ENCODE data around the gene LAMTOR4. TPM values are rescaled to one million over a fixed set of nuclear protein-coding genes. Genes with fewer than 3 reads are reported as not detected.

The LAMTOR4 gene
- total RNA-seq, 1 experiment from 2014 or later = 107 TPM

DNA sequence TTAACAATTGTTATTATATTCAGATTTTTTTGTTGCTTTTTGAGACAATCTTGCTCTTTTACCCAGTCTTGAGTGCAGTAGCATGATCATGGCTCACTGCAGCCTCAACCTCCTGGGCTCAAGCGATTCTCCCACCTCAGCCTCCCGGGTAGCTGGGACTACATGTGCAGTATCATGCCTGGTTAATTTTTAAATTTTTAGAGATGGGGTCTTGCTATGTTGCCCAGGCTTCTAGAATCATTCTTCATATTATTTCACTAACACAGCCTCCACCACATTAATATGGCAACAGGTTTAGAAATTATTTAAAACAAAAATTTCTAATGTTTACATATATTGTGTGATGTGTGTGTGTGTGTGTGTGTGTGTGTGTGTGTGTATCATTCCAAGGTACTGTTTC is 1.4 kb upstream of the LAMTOR4 start:
- no peaks in the 10 kb centered on the region for H3F3A ChIP-seq (ENCODE audit: low read length, unreplicated experiment)
- no peak overlapping the region for H3K9ac ChIP-seq (ENCODE audit: low read length)
- peaks cover 20% of the 10 kb centered on the region for H3K79me2 ChIP-seq (ENCODE audit: low read length)
- BruUV-seq (replicated peaks) = no TSS peak
- H3K27me3 ChIP-seq (ENCODE audit: low read length) = no peaks in the 10 kb centered on the region
- H3K27ac ChIP-seq (ENCODE audit: low read length) = no peak overlapping the region
- POLR2A ChIA-PET (ENCODE audit: unreplicated experiment) = no interaction called here
- ATAC-seq (no peak), DNase-seq (no peak)
- H3K9me2 ChIP-seq (replicated peaks; ENCODE audit: low read length) = no peaks in the 10 kb centered on the region
- H3K4me1 ChIP-seq (ENCODE audit: insufficient read depth, low read length) = peaks cover 14% of the 10 kb centered on the region; the same call in 1 of the 2 replicates
- no peaks in the 10 kb centered on the region for H3K9me3 ChIP-seq (ENCODE audit: low read length)
- no peaks in the 10 kb centered on the region for H4K20me1 ChIP-seq (ENCODE audit: low read length)
- no peak overlapping the region for H3K4me3 ChIP-seq (ENCODE audit: low read length)
- H3K36me3 ChIP-seq (ENCODE audit: low read depth, low read length) = no peaks in the 10 kb centered on the region
- TF ChIP-seq EZH2 (IDR thresholded peaks at IDR 0.05; ENCODE audit: low read length, unreplicated experiment) (no peak), EZH2phosphoT487 (IDR thresholded peaks at IDR 0.05; ENCODE audit: borderline replicate concordance, low read length) (no peak)
- TF ChIP-seq, protein P1, sequence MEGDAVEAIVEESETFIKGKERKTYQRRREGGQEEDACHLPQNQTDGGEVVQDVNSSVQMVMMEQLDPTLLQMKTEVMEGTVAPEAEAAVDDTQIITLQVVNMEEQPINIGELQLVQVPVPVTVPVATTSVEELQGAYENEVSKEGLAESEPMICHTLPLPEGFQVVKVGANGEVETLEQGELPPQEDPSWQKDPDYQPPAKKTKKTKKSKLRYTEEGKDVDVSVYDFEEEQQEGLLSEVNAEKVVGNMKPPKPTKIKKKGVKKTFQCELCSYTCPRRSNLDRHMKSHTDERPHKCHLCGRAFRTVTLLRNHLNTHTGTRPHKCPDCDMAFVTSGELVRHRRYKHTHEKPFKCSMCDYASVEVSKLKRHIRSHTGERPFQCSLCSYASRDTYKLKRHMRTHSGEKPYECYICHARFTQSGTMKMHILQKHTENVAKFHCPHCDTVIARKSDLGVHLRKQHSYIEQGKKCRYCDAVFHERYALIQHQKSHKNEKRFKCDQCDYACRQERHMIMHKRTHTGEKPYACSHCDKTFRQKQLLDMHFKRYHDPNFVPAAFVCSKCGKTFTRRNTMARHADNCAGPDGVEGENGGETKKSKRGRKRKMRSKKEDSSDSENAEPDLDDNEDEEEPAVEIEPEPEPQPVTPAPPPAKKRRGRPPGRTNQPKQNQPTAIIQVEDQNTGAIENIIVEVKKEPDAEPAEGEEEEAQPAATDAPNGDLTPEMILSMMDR (conservative IDR thresholded peaks at IDR 0.05; ENCODE audit: low read depth, low read length) = no peak
- CTCF ChIA-PET = no interaction called here
- H3K4me2 ChIP-seq (ENCODE audit: low read length) = no peak overlapping the region
- H2AFZ ChIP-seq (ENCODE audit: low read length) = no peak overlapping the region
- intact Hi-C loops (cut with micrococcal nuclease) = no loop called here

DNA sequence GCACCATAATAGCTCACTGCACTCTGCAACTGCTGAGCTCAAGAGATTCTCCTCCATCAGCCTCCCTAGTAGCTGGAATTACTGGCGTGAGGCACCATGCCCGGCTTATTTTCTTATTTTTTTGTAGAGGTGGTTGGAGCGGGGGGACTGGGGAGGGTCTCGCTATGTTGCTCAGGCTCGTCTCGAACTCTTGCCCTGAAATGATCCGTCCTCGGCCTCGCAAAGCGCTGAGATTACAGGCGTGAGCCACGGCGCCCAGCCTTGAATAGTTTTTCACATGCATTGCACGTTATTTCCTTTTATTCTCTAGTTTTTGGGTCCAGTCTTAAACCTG is 526 bp upstream of the LAMTOR4 start:
- H3K79me2 ChIP-seq (ENCODE audit: low read length) = peaks cover 20% of the 10 kb centered on the region
- ChIA-PET POLR2A (ENCODE audit: unreplicated experiment) (interaction anchor here (0.6 to 0.7 kb wide), 2 partner anchors 22 to 727 kb away, joined by 3 to 6 read pairs; partner anchors contain the start of gene SRRT), CTCF (no interaction called here)
- H3K36me3 ChIP-seq (ENCODE audit: low read depth, low read length) = no peaks in the 10 kb centered on the region
- no peaks in the 10 kb centered on the region for H3F3A ChIP-seq (ENCODE audit: low read length, unreplicated experiment)
- intact Hi-C loops (cut with micrococcal nuclease) = no loop called here
- no peak for TF ChIP-seq EZH2 (IDR thresholded peaks at IDR 0.05; ENCODE audit: low read length, unreplicated experiment)
- TF ChIP-seq, protein P1 (conservative IDR thresholded peaks at IDR 0.05; ENCODE audit: low read depth, low read length) = no peak
- no peak for TF ChIP-seq EZH2phosphoT487 (IDR thresholded peaks at IDR 0.05; ENCODE audit: borderline replicate concordance, low read length)
- DNase-seq (no peak), ATAC-seq (no peak)
- peak overlapping the region; percentile 94 for H2AFZ ChIP-seq (ENCODE audit: low read length)
- TSS peak; percentile 77 for BruUV-seq (replicated peaks)
- H4K20me1 ChIP-seq (ENCODE audit: low read length) = no peaks in the 10 kb centered on the region
- 0 out of 2 replicates have a peak overlapping the region, but pooled peaks have one; percentile 3 for H3K27ac ChIP-seq (ENCODE audit: low read length)
- peak overlapping the region; percentile 88 for H3K4me3 ChIP-seq (ENCODE audit: low read length)
- no peaks in the 10 kb centered on the region for H3K9me3 ChIP-seq (ENCODE audit: low read length)
- peak overlapping the region; percentile 52 for H3K9ac ChIP-seq (ENCODE audit: low read length)
- H3K4me2 ChIP-seq (ENCODE audit: low read length) = peak overlapping the region; percentile 88
- no peaks in the 10 kb centered on the region for H3K27me3 ChIP-seq (ENCODE audit: low read length)
- H3K9me2 ChIP-seq (replicated peaks; ENCODE audit: low read length) = no peaks in the 10 kb centered on the region
- peaks cover 14% of the 10 kb centered on the region; the same call in 1 of the 2 replicates for H3K4me1 ChIP-seq (ENCODE audit: insufficient read depth, low read length)

DNA sequence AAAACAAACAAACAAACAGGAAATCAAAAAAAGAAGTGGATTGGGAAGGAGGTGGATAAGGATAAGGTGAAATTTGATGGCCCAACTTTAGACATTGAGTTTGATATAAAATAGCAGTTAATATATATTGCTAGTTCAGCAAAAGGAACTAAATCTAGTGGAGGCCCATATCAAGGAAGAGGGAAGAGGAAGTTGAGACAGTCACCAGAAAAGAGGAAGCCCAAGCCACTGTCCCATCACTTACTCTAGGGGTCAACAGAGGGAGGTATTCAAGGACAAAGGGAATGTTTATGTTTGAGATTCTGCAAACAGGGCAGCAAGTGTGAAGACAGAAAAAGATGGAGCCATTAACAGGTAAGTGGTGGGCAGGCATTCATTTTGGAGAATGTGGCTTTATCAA is 3.7 kb downstream of the LAMTOR4 start:
- Histone ChIP-seq H3K36me3 (ENCODE audit: low read depth, low read length) (peaks cover 10% of the 10 kb centered on the region; the same call in 1 of the 2 replicates), H3K9me2 (replicated peaks; ENCODE audit: low read length) (no peaks in the 10 kb centered on the region), H4K20me1 (ENCODE audit: low read length) (peaks cover 3% of the 10 kb centered on the region; the same call in 1 of the 2 replicates), H3K27ac (ENCODE audit: low read length) (no peak overlapping the region), H3K4me2 (ENCODE audit: low read length) (no peak overlapping the region), H3K79me2 (ENCODE audit: low read length) (peaks cover 35% of the 10 kb centered on the region), H3K27me3 (ENCODE audit: low read length) (no peaks in the 10 kb centered on the region), H3K9ac (ENCODE audit: low read length) (no peak overlapping the region), H3F3A (ENCODE audit: low read length, unreplicated experiment) (no peaks in the 10 kb centered on the region), H3K4me1 (ENCODE audit: insufficient read depth, low read length) (peaks cover 21% of the 10 kb centered on the region), H3K4me3 (ENCODE audit: low read length) (no peak overlapping the region), H2AFZ (ENCODE audit: low read length) (no peak overlapping the region), H3K9me3 (ENCODE audit: low read length) (no peaks in the 10 kb centered on the region)
- TF ChIP-seq EZH2 (IDR thresholded peaks at IDR 0.05; ENCODE audit: low read length, unreplicated experiment) = no peak
- TF ChIP-seq, protein P1 (conservative IDR thresholded peaks at IDR 0.05; ENCODE audit: low read depth, low read length) = no peak
- TF ChIP-seq EZH2phosphoT487 (IDR thresholded peaks at IDR 0.05; ENCODE audit: borderline replicate concordance, low read length) = no peak
- intact Hi-C loops (cut with micrococcal nuclease) = no loop called here
- no peak for DNase-seq
- ChIA-PET CTCF (no interaction called here), POLR2A (ENCODE audit: unreplicated experiment) (no interaction called here)
- ATAC-seq = no peak
- BruUV-seq (replicated peaks) = no TSS peak
